ENCODE data around the gene PRKCA.

PRKCA gene

DNA sequence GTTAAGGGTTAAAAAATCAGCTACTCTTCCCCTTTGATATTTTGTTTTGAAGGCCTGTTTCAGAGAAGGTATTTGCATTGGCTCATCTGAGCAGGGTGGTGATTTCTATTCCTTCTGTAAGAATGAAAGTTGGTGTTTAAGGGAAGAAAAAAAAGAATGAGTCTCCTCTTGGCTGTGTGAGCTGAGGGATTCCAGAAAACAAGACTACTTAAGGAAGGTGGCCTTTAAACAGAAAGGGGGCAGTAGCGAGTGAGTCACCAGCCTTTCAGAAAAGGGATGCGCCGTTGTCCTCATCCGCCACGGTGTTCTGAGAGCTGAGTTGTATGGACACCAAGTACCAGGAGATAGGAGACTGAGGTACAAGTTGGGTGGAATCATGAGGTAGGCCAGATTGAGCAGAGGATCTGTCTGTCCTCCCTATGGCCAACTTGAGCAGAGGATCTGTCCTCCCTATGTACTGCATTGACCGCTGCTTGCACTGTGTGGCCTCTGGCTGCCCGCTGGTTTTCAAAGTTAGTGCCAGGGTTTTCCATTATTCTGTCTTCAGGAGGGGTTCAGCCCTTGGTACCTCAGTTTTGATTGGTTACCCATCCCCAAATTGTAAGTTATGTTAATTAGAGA is 8.2 kb downstream of the PRKCA start:
- DNase-seq (ENCODE audit: low spot score), result no peak
- Histone ChIP-seq H3K27me3 (ENCODE audit: insufficient read depth, poor library complexity, severe bottlenecking) (no peaks in the 10 kb centered on the region), H3K4me3 (ENCODE audit: severe bottlenecking) (no peak overlapping the region), H3K9me3 (ENCODE audit: severe bottlenecking) (no peaks in the 10 kb centered on the region), H3K4me1 (ENCODE audit: insufficient read depth, poor library complexity, severe bottlenecking) (peaks cover 1% of the 10 kb centered on the region), H3K27ac (ENCODE audit: poor library complexity, severe bottlenecking) (no peak overlapping the region), H3K36me3 (ENCODE audit: low read depth) (0 out of 2 replicates have a peak, but pooled peaks cover 5% of the 10 kb centered on the region)
- no peak for ATAC-seq (ENCODE audit: low read depth)
- TF ChIP-seq, protein P1, sequence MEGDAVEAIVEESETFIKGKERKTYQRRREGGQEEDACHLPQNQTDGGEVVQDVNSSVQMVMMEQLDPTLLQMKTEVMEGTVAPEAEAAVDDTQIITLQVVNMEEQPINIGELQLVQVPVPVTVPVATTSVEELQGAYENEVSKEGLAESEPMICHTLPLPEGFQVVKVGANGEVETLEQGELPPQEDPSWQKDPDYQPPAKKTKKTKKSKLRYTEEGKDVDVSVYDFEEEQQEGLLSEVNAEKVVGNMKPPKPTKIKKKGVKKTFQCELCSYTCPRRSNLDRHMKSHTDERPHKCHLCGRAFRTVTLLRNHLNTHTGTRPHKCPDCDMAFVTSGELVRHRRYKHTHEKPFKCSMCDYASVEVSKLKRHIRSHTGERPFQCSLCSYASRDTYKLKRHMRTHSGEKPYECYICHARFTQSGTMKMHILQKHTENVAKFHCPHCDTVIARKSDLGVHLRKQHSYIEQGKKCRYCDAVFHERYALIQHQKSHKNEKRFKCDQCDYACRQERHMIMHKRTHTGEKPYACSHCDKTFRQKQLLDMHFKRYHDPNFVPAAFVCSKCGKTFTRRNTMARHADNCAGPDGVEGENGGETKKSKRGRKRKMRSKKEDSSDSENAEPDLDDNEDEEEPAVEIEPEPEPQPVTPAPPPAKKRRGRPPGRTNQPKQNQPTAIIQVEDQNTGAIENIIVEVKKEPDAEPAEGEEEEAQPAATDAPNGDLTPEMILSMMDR (IDR thresholded peaks at IDR 0.05; ENCODE audit: poor library complexity, severe bottlenecking), result peak; percentile 2

DNA sequence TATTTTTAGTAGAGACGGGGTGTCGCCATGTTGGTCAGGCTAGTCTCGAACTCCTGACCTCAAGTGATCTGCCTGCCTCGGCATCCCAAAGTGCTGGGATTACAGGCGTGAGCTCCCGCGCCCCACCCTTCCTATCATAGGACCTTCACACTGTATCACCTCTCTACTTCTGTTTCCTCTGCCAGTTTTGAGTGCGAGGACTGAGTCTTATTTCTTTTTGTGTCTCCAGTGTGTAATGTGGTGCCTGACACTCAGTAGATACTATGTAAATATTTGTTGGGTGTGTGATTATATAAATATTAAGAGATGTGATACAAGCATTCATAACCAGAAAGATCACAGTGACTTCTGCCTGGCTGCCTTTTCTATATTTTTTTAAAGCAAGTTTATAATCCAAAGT is 10.5 kb downstream of the PRKCA start:
- peaks cover 6% of the 10 kb centered on the region for H3K4me1 ChIP-seq (ENCODE audit: insufficient read depth, poor library complexity, severe bottlenecking)
- ATAC-seq (ENCODE audit: low read depth) (no peak), DNase-seq (ENCODE audit: low spot score) (no peak)
- no peaks in the 10 kb centered on the region for H3K27me3 ChIP-seq (ENCODE audit: insufficient read depth, poor library complexity, severe bottlenecking)
- no peak overlapping the region for H3K4me3 ChIP-seq (ENCODE audit: severe bottlenecking)
- no peaks in the 10 kb centered on the region for H3K9me3 ChIP-seq (ENCODE audit: severe bottlenecking)
- H3K27ac ChIP-seq (ENCODE audit: poor library complexity, severe bottlenecking), result no peak overlapping the region
- H3K36me3 ChIP-seq (ENCODE audit: low read depth), result no peaks in the 10 kb centered on the region
- TF ChIP-seq, protein P1 (IDR thresholded peaks at IDR 0.05; ENCODE audit: poor library complexity, severe bottlenecking), result no peak

DNA sequence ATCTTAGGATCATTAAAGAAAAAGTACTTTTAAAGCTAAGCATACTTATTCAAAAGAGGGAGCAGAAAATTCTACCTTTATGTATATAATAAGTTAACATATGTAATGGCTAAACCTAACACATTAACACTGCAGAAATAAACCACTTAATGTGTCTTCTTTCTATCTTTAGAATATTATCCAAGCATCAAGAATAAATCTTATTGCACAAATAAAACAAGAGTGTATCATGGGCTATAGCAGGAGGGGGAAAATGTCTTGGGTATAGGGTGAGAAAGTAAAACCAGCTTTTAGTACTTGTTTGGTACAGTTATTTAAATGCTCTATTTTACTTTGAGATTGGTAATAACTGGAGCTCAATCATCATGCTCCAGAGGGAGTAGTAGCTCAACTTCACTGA is 10.9 kb downstream of the PRKCA start:
- H3K9me3 ChIP-seq (ENCODE audit: severe bottlenecking), result no peaks in the 10 kb centered on the region
- no peak for ATAC-seq (ENCODE audit: low read depth)
- H3K27ac ChIP-seq (ENCODE audit: poor library complexity, severe bottlenecking), result no peak overlapping the region
- DNase-seq (ENCODE audit: low spot score), result no peak
- H3K27me3 ChIP-seq (ENCODE audit: insufficient read depth, poor library complexity, severe bottlenecking), result no peaks in the 10 kb centered on the region
- no peak overlapping the region for H3K4me3 ChIP-seq (ENCODE audit: severe bottlenecking)
- H3K36me3 ChIP-seq (ENCODE audit: low read depth), result no peaks in the 10 kb centered on the region
- H3K4me1 ChIP-seq (ENCODE audit: insufficient read depth, poor library complexity, severe bottlenecking), result peaks cover 7% of the 10 kb centered on the region
- TF ChIP-seq, protein P1 (IDR thresholded peaks at IDR 0.05; ENCODE audit: poor library complexity, severe bottlenecking), result peak; percentile 6

DNA sequence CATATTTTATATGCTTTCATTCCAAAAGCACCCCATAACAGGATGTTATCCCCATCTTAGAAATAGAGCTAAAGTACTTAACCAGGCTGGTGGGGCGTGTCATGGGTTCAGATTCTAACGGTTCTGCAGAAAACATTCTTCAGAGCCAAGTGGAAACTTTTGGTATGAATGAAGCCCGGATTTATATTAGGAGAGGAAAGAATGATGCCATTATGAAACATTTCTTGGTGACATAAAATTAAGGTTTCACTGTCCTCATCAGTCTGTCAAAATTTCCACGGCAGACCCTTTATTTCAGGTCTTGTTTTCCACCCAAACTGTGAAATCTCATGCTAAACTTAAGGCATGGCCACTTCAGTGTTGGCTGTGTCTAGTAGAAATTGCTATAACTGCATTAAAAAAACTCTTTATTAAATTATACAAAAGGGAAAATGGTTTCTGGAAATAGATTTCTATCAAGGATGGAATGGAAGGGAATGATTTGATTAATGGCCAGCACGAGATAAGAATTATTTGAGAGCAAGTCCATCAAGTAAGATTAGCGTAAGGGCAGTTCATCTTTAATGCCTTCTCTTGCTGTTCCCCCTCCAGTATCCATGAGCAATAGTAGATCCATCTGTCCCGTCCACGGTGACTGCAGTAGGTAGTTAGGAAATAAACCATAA is 11.7 kb downstream of the PRKCA start:
- no peak overlapping the region for H3K4me3 ChIP-seq (ENCODE audit: severe bottlenecking)
- no peaks in the 10 kb centered on the region for H3K9me3 ChIP-seq (ENCODE audit: severe bottlenecking)
- ATAC-seq (ENCODE audit: low read depth), result no peak
- H3K36me3 ChIP-seq (ENCODE audit: low read depth), result no peaks in the 10 kb centered on the region
- no peak overlapping the region for H3K27ac ChIP-seq (ENCODE audit: poor library complexity, severe bottlenecking)
- TF ChIP-seq, protein P1 (IDR thresholded peaks at IDR 0.05; ENCODE audit: poor library complexity, severe bottlenecking), result no peak
- no peak for DNase-seq (ENCODE audit: low spot score)
- H3K4me1 ChIP-seq (ENCODE audit: insufficient read depth, poor library complexity, severe bottlenecking), result peaks cover 7% of the 10 kb centered on the region
- no peaks in the 10 kb centered on the region for H3K27me3 ChIP-seq (ENCODE audit: insufficient read depth, poor library complexity, severe bottlenecking)

DNA sequence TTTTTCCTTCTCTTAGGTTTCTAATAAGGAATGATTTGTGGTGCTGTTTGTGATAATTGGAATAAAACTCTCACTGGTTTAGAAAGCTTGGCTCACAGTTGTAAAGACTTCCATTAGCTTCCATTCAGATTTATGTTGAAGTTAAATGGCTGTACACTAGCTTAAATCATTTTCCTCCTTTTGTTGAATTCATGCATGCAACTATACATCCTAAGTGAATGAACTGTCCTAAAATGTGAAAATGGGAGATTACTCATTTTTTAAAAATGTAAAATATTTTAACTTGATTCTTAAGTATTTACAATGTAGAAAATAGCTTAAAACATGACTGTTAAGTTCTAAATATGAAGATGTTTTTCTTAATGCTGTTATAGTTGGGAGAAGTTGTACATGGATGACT is 15.2 kb downstream of the PRKCA start:
- ATAC-seq (ENCODE audit: low read depth) (no peak), DNase-seq (ENCODE audit: low spot score) (no peak)
- no peaks in the 10 kb centered on the region for H3K36me3 ChIP-seq (ENCODE audit: low read depth)
- TF ChIP-seq, protein P1 (IDR thresholded peaks at IDR 0.05; ENCODE audit: poor library complexity, severe bottlenecking), result no peak
- peak overlapping the region; percentile 11 for H3K27ac ChIP-seq (ENCODE audit: poor library complexity, severe bottlenecking)
- H3K9me3 ChIP-seq (ENCODE audit: severe bottlenecking), result peaks cover 10% of the 10 kb centered on the region
- no peaks in the 10 kb centered on the region for H3K27me3 ChIP-seq (ENCODE audit: insufficient read depth, poor library complexity, severe bottlenecking)
- H3K4me1 ChIP-seq (ENCODE audit: insufficient read depth, poor library complexity, severe bottlenecking), result peaks cover 7% of the 10 kb centered on the region
- H3K4me3 ChIP-seq (ENCODE audit: severe bottlenecking), result no peak overlapping the region

All from RWPE2 (cell line).